ENCODE data around the gene LRP6.

Gene LRP6

DNA sequence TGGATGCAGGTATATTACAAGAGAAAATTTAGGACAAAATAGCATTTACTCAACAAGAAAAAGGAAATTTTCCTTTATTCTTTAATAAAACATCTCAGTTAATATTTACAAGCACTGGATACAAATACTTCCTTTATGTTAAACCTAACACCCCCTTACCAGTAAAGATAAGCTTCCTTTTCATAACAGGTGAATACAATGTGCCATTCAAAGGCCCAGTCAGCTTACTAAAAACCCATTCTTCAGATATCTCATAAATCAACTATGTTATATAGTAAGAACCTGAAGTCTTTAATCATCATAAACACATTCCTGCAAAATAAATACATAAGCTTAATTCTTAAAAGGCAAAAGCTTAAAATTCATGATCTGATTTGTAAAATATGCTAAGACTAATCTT, 52.6 kb downstream of the LRP6 start:
- DNase-seq, result no peak

DNA sequence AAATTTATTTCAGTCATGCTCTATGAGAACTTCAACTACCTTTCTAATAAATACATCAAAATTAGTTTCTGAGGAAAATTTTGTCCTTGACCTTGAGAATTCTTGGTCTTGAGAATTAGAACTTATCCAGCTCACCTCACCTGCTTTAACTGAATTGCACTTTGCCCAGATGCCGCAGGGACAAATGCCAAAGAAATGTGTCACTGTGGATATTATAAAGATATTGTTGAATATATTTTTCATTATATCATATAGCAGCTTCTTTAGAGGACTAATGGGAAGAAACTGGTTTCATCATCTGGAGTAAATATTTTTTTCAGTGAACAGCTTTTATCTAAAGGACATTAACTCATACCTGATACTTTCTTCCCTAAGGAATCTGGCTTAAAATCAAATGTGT, 54.1 kb downstream of the LRP6 start:
- no peak for DNase-seq

DNA sequence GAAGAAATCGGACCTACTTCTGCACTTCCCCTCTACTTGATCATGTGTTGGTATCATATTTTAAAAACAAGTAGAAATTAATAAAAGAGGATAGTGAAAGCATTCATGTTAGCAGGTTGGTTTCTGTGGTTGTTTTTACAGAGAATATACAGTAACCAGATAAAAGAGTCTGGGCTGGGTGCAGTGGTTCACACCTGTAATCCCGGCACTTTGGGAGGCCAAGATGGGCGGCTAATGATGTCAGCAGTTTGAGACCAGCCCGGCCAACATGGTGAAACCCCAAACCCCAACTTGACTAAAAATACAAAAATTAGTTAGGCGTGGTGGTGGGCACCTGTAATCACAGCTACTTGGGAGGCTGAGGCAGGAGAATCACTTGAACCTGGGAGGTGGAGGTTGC, 55.9 kb downstream of the LRP6 start:
- no peak for DNase-seq

DNA sequence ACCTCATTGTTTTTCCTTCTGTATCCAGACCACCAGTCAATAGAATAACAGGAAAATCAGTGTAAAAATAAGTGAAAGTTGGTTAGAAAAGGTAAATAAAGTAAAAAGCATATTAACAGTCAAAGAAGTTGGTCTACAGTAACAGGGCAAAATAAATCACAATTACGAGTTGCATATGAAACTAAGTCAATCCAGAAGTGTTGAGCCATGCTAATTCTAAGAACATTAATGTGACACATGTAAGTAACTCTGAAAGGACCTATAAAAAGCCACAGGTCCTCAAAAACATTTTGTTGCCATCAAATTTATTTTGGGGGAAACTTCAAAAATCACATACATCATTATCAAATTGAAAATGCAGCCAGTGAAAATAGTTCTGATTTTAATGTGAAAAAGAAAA, 56.4 kb downstream of the LRP6 start:
- DNase-seq, result no peak

DNA sequence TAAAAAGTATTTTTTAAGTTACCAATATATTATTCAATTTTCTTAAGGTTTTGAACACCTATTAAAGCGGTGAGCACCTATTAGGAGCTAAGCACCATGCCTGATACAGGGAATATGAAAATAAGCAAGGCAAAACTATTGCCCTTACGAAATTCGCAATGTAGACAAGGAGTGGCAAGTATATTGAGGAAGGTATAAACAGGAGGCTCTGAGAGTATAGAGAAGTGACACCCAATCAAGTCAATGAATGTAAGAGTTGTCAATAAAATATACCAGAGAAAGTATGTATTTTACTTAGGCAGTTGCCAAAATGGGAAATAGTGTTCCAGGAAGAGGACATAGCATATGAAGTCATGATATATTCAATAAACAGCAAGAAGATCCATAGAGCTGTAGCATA, 57.2 kb downstream of the LRP6 start:
- DNase-seq, result no peak

DNA sequence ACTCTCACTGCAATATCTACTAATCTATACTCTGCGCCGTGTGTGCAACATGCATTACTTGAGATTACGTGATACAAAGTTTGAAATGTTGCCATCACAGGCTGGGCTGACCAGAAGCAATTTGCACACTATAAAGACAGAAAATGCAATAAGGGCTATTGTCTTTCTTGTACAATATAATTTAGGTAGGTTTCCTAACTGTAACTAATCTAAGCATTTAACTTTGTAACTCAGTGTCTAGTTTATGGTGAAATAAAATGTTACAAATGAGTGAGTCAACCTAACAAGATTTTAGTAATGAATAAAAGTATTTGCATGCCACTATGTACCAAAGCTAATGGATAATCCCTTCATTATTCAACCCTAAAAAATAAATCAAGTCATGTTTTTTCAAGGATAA, 57.8 kb downstream of the LRP6 start:
- DNase-seq, result no peak

DNA sequence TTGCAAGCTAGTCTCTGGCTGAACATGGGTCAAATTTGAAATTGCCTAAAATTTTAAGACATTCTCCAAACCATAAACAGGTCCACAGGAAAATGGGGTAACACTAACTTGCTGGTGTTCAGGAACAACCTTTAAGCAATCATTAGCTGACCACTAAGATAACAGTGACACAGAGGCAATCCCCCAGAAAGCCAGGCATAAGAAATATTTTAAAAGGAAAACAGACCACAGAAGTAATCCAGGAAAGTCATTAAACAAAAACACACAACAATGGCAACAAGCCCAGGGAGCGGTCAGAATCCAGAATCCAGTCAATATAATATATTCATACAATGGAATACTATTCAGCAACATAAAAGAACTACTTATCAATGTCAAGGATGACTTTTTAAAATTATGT, 59.1 kb downstream of the LRP6 start:
- DNase-seq, result no peak

DNA sequence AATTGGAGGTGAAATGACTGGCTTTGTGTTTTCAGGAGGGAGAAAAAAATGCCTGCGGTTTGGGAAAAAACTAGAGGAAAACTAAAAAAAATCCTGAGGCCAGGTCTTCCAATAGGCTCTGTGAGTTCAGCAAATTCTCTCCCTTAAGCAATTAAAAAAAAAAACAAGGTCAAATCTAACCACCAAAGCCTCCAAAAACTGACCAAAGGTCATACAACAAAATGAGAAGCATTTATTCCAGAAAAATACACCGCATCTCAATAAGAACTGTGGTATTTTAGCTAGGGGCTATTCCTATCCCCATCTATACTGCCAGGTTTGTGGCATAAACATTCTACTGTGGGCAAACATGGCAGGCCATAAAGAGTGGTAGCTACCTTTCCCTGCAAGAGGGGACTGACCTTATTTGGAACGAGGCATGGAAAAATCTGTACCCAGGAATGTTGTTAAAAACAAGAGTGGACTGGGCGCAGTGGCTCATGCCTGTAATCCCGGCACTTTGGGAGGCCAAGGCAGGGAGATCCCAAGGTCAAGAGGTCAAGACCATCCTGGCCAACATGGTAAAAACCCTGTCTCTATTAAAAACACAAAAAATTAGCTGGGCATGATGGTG, 60.0 kb downstream of the LRP6 start:
- no peak for DNase-seq

DNA sequence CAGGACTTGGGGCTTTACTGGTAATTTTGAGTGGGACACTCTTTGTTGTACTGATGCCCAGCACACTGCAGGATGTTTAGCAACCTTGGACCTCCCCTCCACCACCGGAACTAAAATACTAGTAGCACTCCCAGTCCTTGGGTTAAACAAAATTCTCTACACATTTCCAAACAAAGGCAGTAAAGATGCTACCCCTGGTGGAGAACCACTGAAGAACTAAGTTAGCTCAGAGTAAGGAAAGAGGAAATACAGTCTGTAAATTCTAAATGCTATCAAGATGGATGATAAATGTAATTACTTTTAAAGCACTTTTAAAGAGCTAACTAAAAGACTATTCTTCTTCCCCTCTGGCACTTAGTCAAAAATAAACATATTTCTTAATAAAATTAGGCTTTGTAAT, 64.1 kb downstream of the LRP6 start:
- DNase-seq, result no peak

DNA sequence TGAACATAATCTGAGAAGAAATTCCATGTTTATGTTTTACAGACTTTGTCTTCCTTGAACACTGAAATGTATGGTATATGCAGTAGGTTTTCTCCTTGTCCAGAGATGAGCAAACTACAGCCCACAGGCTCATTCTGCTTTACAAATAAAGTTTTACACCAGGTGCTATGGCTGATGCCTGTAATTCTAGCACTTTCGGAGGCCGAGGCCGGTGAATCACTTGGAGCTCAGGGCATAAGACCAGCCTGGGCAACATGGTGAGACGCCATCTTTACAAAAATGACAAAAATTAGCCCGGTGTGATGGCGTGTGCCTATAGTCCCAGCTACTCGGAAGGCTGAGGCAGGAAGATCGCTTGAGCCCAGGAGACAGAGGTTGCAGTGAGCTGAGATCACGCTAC, 64.7 kb downstream of the LRP6 start:
- DNase-seq, result no peak

DNA sequence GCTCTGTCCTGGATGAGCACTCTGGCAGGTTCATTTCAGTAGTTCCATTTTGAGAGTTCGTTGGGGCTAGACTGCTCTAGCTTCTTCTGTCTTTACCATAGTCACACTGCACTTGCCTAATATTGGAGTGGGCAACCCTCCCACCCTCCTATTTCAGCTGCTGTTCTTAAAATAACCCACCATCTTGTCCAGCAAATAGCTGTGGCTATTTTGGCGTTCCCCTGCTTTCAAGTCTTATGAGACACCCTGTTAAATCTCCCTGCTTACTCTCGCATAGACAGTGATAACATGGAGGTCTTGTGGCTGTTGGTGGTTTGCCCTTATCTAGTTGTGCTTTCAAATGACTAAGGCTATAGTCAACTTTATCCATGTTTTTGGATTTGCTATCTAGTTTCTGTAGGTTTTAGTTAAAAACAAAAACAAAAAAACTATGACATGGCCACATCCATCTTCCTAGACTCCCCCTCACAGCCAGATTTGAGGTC, 65.5 kb downstream of the LRP6 start:
- peak; percentile 55 for DNase-seq

DNA sequence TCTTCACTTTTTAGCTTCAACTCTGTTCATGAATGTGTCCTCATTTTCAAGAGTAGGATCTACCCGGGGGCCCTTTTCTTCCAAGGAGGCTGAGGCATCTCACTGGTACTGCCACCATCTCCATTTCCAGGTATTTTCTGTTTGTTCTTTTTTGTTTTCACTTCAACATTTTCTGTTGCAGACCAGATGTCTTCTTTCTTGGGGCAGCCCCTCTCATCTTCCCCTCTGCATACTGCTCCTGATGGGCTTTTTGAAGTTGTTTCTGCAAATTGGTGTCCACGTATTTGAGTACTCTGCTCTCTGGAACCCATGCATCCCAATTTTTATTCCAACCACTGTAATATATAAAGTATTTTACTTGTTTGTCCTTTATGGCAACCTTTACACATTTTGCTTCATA, 66.5 kb downstream of the LRP6 start:
- no peak for DNase-seq

DNA sequence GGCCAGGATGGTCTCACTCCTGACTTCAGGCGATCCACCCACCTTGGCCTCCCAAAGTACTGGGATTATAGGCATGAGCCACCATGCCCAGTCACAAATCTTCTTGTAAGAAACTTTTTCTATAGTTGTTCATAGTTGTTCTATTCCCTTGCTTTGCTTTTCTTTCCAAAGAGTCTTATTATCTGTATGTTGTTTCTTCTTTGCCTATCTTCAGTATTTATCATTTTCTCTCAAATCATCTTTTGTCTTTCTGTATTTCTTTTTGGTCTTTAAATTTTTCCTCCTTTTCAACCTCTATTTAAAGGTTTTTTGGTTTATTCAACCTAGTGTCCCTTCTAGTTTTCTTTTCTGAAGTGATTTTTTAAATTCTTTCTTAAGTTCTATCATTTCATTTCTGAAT, 68.7 kb downstream of the LRP6 start:
- DNase-seq, result no peak

DNA sequence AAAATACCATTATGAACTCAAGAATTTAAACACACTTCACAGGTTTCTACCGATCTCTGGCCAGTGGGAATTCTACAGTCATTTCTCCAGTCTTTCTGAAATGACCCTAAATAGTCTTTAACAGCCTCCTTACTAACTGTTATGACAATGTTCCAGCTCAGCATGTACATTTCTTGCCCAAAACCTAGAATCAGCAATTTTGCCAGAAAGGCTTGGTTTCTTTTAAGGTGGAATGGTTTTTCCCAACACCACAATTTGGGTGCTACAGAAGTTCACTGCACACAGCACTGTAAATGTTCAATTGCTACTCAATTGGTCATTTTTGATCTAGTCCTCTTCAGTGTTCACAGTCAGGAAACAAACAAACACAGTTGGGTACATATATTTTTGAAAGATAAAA, 69.7 kb downstream of the LRP6 start:
- DNase-seq, result no peak

DNA sequence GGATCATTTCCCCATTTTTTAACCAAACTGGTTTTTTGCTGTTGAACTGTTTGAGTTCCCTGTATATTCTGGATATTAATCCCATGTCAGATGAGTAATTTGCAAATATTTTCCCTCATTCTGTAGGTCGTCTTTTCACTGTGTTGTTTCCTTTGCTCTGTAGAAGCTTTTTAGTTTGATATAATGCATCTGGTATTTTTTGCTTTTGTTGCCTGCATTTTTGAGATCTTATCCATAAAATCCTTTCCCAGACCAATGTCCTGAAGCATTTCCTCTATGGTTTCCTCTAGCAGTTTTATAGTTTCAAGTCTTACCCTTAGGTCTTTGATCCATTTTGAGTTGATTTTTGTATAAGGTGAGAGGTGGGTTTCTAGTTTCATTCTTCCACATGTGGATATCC, 71.3 kb downstream of the LRP6 start:
- DNase-seq, result no peak

DNA sequence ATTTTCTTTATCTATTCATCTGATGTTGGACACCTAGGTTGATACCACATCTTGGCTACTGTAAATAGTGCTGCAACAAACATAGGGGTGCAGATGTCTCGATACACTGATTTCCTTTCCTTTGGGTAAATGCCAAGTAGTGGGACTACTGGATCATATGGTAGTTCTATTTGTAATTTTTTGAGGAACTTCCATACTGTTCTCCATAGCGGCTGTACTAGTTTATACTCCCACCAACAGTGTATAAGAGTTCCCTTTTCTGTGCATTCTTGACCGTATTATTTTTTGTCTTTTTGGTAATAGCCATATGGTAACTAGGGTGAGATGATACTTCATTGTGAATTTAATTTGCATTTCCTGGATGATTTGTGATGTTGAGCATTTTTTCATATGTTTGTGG, 71.8 kb downstream of the LRP6 start:
- DNase-seq, result no peak

DNA sequence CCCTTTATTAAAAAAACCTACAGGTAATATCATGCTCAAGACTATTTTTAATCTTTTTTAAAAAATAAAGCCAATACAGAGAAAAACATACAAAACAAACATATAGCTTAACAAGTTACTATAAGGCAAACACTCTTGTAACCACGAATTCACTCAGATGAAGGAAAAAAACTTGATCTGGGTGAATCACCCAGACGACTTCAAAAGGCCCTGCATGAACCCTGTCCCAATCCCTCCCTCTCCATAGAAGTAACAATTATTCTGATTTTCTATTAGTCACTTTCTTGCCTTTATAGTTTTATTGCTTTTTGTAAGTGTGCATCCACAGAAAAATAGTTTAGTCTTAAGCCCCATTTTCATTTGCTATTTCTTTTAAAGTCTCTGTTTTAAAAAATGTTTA, 72.6 kb downstream of the LRP6 start:
- DNase-seq, result no peak

DNA sequence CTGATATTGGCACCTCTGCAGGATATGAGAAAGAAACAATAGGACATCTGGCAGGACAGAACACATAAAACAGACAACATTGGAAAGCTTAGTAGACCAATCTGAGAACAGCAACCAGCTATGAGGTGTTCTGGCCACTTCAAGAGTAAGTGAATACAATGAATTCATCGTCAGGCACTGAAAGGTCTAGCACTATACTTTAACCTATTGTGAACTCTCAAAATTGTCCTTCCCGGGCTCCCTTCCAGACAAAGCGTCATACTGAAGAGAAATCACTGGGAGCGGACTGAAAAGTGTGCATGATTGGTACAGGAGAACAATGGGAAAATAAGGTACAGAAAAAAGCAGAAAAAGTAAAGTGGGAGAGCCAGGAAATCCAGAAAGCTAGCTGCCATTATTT, 75.8 kb downstream of the LRP6 start:
- no peak for DNase-seq

DNA sequence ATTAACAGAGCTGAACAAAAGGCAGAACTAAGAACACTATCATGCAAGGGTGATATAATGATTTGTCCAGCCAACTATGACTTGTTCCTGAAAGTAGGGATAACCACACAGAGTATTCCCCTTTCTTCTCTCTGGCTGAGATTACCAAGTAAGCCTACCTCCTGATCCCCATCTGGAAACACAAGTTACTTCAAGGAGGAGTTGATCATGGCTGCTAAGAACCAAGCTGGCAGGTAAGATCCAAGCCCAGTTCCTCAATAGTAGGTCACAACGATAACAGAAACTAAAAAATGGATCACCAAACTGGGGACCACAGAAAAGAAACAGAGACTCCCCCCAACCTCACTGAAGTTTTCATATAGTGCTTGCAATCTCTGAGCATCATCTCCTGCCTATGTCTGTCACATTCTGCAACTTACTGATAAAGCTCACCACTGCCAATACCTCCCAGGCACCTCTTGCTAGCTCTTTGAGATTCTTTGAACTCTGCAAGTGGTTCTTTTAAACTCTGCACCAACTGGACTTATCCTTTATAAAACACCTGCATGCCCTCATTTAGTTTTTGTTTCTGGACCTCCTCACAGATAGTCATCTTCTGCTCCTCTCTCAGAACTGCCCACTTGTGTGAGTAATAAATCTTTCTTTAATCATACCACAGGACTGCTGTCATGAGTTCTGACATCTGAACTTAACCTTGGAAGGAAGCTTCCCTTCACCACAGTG, 76.6 kb downstream of the LRP6 start:
- DNase-seq, result peak; percentile 62

DNA sequence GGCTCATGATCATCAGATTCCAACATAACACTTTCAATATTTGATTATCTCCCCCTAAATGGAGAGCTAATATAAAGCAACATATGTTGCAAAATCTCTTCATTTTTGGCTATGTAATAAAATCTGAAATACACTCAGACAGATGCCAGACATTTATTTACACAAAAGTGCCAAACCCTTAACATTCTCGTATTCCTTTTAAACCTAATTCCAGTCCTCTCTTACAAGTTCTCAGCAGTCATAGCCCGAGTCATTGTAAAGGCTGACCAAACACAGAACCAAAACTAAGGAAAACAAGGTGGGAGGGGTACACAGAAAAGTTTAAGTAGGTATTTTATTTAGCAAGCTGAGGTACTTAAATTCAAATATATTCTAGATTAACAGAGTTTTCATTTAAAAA, 81.4 kb downstream of the LRP6 start:
- DNase-seq, result no peak

DNA sequence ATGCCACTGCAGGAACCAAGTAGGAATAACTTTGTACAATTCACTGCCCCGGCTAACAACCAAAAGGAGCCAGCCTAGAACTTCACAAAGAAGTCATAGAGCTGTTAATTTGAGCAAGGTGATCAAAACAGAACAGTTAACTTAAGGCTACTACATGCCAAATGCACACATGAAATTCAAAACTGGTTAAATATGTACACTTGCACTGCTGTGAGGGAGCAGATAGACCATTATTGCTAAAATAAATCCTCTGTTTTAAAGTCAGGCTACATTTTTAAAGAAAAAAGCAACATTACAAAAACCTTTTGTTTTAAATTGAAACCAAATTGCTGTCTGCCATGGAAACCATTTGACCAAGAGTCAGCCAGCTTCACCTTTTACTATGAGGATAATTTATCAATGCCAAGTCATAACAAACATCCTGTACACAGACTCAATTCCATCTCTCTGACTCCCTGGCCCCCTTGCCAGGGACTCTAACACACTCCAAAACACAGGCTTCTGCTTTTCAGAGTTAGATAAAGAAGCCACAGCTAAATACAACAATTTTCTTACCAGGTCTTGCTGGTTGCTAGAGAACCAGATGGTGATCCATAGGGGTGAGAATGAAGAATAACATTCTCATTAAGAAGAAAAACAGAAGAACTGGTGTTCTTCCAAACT, 84.0 kb downstream of the LRP6 start:
- no peak for DNase-seq

DNA sequence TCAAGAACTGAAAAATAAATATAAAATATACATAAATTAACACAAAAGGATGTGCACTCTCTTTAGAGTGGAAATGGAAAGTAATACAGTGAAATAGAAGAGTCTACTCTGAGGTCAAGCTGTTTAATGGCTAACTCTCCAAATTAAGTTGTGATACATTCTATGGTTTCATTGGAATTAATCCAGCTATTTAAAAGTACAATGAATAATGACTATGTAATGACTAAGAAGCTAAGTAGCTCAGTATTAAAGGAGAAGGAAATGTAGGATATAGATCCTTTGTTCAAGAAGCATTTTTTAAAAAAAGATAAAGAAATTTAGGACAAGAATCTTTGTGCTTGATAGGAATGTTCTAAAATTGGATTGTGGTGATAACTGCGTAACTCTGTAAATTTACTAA, 85.3 kb downstream of the LRP6 start:
- DNase-seq, result no peak

DNA sequence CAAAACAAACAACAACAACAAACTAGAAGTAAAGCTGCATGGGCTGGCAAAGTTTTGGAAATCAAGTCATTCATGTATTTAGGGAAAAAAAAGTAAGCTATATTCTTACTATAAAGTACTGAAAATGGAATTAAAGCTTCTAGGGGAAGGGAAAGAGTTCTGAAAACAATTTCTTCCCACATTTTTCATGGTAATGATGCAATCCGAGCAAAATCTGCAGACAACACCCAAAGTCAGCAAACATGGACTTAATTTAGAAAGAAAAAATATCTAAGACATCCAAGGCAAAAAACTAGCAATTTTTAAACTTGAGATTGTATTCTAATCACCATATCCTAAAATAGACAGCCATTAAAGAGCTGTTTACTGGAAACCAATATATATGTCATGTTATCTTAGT, 86.3 kb downstream of the LRP6 start:
- no peak for DNase-seq

DNA sequence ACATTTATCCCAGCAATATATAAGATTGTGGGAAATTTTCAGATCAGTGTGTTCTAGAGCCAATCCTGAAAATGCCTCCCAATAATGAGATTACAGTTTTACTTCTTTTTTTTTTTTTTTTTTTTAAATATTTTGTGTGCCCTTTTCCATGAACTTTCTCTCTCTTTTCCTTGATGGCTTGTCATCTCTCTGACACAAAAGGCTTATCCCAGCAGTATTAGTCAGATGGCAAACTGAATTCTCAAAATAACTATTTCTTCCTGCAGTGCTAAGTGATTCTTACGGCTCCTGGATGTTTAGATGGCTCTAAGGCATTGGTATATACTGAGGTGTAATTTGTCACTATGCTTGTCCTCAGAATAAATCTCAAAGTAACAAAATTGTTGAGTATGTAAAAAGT, 86.7 kb downstream of the LRP6 start:
- no peak for DNase-seq

DNA sequence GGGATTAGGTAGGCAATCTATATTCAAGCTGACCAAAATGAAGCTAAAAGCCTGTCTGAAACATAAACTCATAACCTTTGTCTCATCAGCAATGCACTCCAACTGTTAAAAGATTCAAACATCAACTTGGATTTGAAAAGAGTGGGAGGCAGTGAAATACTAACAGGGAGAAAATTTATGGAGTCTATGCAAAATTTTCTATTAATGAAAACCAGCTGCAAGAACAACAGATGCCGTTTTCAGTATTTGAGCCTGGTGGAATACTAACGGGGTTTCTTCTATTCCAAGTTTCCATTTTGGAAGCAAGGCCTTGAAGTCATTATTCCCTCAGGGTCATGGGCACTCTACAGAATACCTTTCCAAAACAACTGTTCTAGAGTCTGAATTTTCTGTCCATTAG, 88.3 kb downstream of the LRP6 start:
- DNase-seq, result no peak
